DOHH2 (cell line): ENCODE measurements around the gene TBL1X.
"Not testable (repeated sequence)": the region's sequence is repeated elsewhere in the genome, so short reads cannot be mapped to it uniquely, and the experiment has no call there.

Experiments used
- H3F3A ChIP-seq: fragments of 200-600 bp; sonication (generic), shearing (Covaris generic); 2 replicates; pipeline ENCODE4 v1.6.0; 2016; ENCODE audit warnings: antibody characterized with exemption, mild to moderate bottlenecking; ENCODE audit not compliant: control insufficient read depth, insufficient read depth
- H3K27ac ChIP-seq: fragments of 200-600 bp; sonication (generic); 2 replicates; pipeline ENCODE4 v1.5.1; 2014; ENCODE audit warnings: low read depth, mild to moderate bottlenecking, low read length, moderate library complexity
- H3K27me3 ChIP-seq: fragments of 200-600 bp; sonication (generic); 2 replicates; pipeline ENCODE4 v1.6.1; 2014; ENCODE audit warnings: mild to moderate bottlenecking, low read length, mixed read lengths; ENCODE audit not compliant: control insufficient read depth
- H3K36me3 ChIP-seq: fragments of 200-600 bp; sonication (generic); 2 replicates; pipeline ENCODE4 v1.6.1; 2014; ENCODE audit warnings: mild to moderate bottlenecking, low read length, moderate library complexity, mixed read lengths; ENCODE audit not compliant: control insufficient read depth
- H3K4me1 ChIP-seq: fragments of 200-600 bp; sonication (generic); 2 replicates; pipeline ENCODE4 v1.6.1; 2014; ENCODE audit warnings: mild to moderate bottlenecking, low read length, mixed read lengths; ENCODE audit not compliant: control insufficient read depth
- H3K4me2 ChIP-seq: fragments of 200-600 bp; sonication (generic); 2 replicates; pipeline ENCODE4 v1.6.0; 2014; ENCODE audit warnings: mild to moderate bottlenecking, low read length, moderate library complexity
- H3K4me3 ChIP-seq: fragments of 200-600 bp; sonication (generic); 2 replicates; pipeline ENCODE4 v1.5.1; 2014; ENCODE audit warnings: mild to moderate bottlenecking, low read length, mixed read lengths
- H3K79me2 ChIP-seq: fragments of 200-600 bp; sonication (generic); 2 replicates; pipeline ENCODE4 v1.6.1; 2014; ENCODE audit warnings: mild to moderate bottlenecking, low read length, mixed read lengths; ENCODE audit not compliant: control insufficient read depth
- H3K9me2 ChIP-seq: fragments of 200-600 bp; sonication (generic); replicated peaks from 2 replicates; pipeline ENCODE4 v1.6.1; 2014; ENCODE audit warnings: mild to moderate bottlenecking, low read length, mixed read lengths; ENCODE audit not compliant: control insufficient read depth
- H3K9me3 ChIP-seq: fragments of 200-600 bp; sonication (generic); 2 replicates; pipeline ENCODE4 v1.6.1; 2014; ENCODE audit warnings: antibody characterized with exemption, low read length, mixed read lengths; ENCODE audit not compliant: control insufficient read depth, insufficient read depth
- H4K20me1 ChIP-seq: fragments of 200-600 bp; sonication (generic); 2 replicates; pipeline ENCODE4 v1.6.0; 2014; ENCODE audit warnings: low read depth, mild to moderate bottlenecking, antibody characterized with exemption, low read length, moderate library complexity; ENCODE audit not compliant: control insufficient read depth, insufficient read depth
- EZH2phosphoT487 ChIP-seq: fragments of 200-600 bp; sonication (generic); IDR thresholded peaks from 2 replicates; pipeline ENCODE4 v1.6.1; 2017; ENCODE audit warnings: borderline replicate concordance, mild to moderate bottlenecking, antibody characterized with exemption, low read length, moderate library complexity, mixed read lengths
- TF ChIP-seq, protein P1 (sequence below): fragments of 200-600 bp; sonication (generic); IDR thresholded peaks from one replicate; pipeline ENCODE4 v1.5.1; 2014; ENCODE audit warnings: antibody characterized with exemption, mild to moderate bottlenecking, low read depth, low read length; ENCODE audit not compliant: poor library complexity, severe bottlenecking

Gene TBL1X

DNA sequence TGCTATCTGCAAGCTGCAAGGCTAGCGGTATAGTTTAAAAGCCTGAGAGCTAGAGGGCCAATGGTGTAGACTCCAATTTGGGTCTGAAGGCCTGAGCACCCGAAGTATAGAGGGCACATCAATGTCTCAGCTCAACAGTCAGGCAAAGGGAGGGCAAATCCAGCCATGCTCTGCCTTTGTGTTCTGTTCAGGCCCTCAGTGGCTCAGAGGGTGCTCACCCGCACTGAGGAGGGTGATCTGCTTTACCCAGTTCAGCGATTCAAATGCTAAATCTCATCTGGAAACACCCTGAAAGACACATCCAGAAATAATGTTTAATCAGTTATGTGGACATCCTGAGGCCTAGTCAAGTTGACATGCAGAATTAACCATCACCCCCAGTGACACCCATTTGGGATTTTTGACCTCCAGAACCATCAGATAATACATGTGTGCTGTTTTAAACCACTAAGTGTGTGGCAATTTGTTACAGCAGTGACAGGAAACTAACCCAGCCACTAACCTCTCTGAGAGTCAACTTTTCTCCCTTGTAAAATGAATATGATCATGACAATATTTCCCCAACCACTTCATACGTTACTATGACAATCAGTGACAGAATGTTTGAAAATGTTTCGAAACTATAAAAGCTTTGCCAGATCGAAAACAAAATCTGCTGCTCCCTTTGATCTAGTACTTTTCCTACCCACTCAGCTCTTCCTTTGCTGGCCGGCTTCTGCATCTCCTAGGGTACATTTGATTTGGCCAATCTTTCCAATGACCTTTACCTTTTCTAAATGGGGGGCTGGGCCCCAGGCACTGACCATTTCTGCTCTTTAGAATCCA, 8.4 kb upstream of the TBL1X start:
- no peaks in the 10 kb centered on the region for H4K20me1 ChIP-seq
- no peaks in the 10 kb centered on the region for H3K36me3 ChIP-seq
- no peaks in the 10 kb centered on the region for H3K9me3 ChIP-seq
- H3K9me2 ChIP-seq, result no peaks in the 10 kb centered on the region
- TF ChIP-seq, protein P1, sequence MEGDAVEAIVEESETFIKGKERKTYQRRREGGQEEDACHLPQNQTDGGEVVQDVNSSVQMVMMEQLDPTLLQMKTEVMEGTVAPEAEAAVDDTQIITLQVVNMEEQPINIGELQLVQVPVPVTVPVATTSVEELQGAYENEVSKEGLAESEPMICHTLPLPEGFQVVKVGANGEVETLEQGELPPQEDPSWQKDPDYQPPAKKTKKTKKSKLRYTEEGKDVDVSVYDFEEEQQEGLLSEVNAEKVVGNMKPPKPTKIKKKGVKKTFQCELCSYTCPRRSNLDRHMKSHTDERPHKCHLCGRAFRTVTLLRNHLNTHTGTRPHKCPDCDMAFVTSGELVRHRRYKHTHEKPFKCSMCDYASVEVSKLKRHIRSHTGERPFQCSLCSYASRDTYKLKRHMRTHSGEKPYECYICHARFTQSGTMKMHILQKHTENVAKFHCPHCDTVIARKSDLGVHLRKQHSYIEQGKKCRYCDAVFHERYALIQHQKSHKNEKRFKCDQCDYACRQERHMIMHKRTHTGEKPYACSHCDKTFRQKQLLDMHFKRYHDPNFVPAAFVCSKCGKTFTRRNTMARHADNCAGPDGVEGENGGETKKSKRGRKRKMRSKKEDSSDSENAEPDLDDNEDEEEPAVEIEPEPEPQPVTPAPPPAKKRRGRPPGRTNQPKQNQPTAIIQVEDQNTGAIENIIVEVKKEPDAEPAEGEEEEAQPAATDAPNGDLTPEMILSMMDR, result no peak
- peaks cover 5% of the 10 kb centered on the region; the same call in 1 of the 2 replicates for H3K4me1 ChIP-seq
- H3K79me2 ChIP-seq, result no peaks in the 10 kb centered on the region
- H3F3A ChIP-seq, result no peaks in the 10 kb centered on the region
- no peak overlapping the region for H3K4me3 ChIP-seq
- no peak overlapping the region for H3K4me2 ChIP-seq
- H3K27ac ChIP-seq, result no peak overlapping the region
- H3K27me3 ChIP-seq, result no peaks in the 10 kb centered on the region

DNA sequence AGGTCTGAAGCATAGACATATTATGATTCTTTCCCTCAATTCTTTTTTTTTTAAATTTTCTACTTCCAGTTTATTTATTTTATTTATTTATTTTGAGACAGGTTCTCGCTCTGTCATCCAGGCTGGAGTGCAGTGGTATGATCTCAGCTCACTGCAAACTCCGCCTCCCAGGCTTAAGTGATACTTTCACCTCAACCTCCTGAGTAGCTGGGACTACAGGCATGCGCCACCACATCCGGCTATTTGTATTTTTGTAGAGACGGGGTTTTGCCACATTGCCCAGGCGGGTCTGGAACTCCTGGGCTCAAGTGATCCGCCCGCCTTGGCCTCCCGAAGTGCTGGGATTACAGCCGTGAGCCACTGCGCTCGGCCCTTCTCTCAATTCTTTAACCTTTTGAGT, 6.8 kb upstream of the TBL1X start:
- not testable (repeated sequence) for H3K4me3 ChIP-seq, H3K36me3 ChIP-seq, H3K9me2 ChIP-seq, H3K27me3 ChIP-seq, H3K27ac ChIP-seq, H3F3A ChIP-seq, H3K9me3 ChIP-seq, H3K4me2 ChIP-seq, H3K79me2 ChIP-seq, H4K20me1 ChIP-seq
- H3K4me1 ChIP-seq, result peaks cover 19% of the 10 kb centered on the region

DNA sequence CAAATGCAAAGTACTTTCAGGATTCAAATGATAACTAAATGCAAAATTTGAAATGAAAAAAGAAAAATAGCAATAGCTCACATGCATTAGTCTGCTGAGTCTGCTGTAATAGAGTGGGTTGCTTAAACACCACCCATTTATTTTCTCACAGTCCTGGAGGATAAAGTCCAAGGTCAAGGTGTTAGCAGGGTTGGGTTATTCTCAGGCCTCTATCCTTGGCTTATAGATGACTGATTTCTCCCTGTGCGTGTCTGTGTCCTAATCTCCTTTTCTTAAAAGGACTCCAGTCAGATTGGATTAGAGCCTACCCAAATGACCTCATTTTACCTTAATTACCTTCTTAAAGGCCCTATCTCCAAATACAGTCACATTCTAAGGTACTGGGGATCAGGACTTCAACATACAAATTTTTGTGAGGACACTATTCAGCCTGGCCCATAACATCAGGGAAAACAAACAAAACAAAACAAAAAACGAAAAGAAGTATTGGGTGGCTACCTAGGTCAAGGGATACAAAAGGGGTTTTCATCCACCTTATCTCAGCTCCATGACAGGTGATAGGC, 6.3 kb upstream of the TBL1X start:
- no peak overlapping the region for H3K4me3 ChIP-seq
- H3K27ac ChIP-seq, result no peak overlapping the region
- no peaks in the 10 kb centered on the region for H3K27me3 ChIP-seq
- no peaks in the 10 kb centered on the region for H3F3A ChIP-seq
- H3K9me3 ChIP-seq, result no peaks in the 10 kb centered on the region
- no peaks in the 10 kb centered on the region for H3K36me3 ChIP-seq
- no peaks in the 10 kb centered on the region for H4K20me1 ChIP-seq
- no peaks in the 10 kb centered on the region for H3K9me2 ChIP-seq
- no peak overlapping the region for H3K4me2 ChIP-seq
- H3K4me1 ChIP-seq, result peaks cover 19% of the 10 kb centered on the region
- TF ChIP-seq, protein P1, result no peak
- TF ChIP-seq EZH2phosphoT487, result no peak
- no peaks in the 10 kb centered on the region; the same call in 1 of the 2 replicates for H3K79me2 ChIP-seq

DNA sequence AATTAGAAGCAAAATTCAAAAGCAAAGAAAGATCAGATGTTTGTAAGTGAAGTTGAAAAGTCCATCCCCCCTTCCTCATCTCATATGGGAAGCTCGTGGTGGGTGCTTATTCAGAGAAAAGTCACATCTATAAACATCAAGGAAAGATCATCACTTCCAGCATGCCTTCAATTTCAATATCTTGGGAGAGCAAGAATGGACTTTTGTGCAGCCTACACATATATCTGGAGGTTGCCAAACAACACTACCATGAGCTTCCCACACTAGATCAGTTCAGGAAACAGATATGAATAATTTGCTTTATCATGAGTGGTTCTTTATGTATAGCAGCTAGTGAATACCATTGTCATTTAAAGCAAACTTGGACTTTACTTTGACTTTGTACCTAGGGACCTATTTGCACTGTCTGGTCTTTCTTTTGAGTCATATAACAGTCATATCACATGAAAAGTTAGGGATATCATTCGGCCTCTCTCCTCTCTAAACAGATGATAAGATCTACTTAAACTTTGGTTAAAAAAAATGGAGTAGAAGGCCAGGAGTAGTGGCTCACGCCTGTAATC, 5.6 kb upstream of the TBL1X start:
- TF ChIP-seq EZH2phosphoT487, result no peak
- TF ChIP-seq, protein P1, result no peak

More for the DNA sequence above, 5.6 kb upstream of the TBL1X start:
- H3K36me3 ChIP-seq, result no peaks in the 10 kb centered on the region
- no peaks in the 10 kb centered on the region for H3K9me2 ChIP-seq
- no peaks in the 10 kb centered on the region for H3K27me3 ChIP-seq
- no peak overlapping the region for H3K27ac ChIP-seq
- H3K9me3 ChIP-seq, result no peaks in the 10 kb centered on the region
- H3K4me3 ChIP-seq, result no peak overlapping the region
- H3F3A ChIP-seq, result 0 out of 2 replicates have a peak, but pooled peaks cover 3% of the 10 kb centered on the region
- no peaks in the 10 kb centered on the region for H4K20me1 ChIP-seq
- peaks cover 25% of the 10 kb centered on the region for H3K4me1 ChIP-seq
- H3K4me2 ChIP-seq, result no peak overlapping the region
- peaks cover 6% of the 10 kb centered on the region for H3K79me2 ChIP-seq
